ENCODE measurements around the gene CSNK1D.
A peak's percentile ranks its signal among the peaks of the same experiment; 100 is the strongest.

Gene CSNK1D

GRCh38 chr17:82212331-82213250, 60.9 kb downstream of the CSNK1D start, which contains the start of gene CCDC57 (continued):
- TF ChIP-seq ZNF518A (tag by site-specific recombination; conservative IDR thresholded peaks at IDR 0.05; ENCODE audit: low read depth) = no peak
- no peak for TF ChIP-seq ZNF169 (tag by site-specific recombination; IDR thresholded peaks at IDR 0.05)
- TF ChIP-seq PRDM10 (tag by site-specific recombination; IDR thresholded peaks at IDR 0.05) = no peak
- no peak for TF ChIP-seq ZNF621 (tag by site-specific recombination; IDR thresholded peaks at IDR 0.05)
- TF ChIP-seq ZNF426 (tag by site-specific recombination; IDR thresholded peaks at IDR 0.05) = no peak
- no peak for TF ChIP-seq ZNF549 (tag by site-specific recombination; IDR thresholded peaks at IDR 0.05)
- TF ChIP-seq ZSCAN30 (tag by site-specific recombination; IDR thresholded peaks at IDR 0.05) = peak; percentile 90
- TF ChIP-seq ZBTB6 (tag by site-specific recombination; IDR thresholded peaks at IDR 0.05) = 0 out of 2 replicates have a peak, but pooled peaks have one; percentile 20
- TF ChIP-seq ZNF513 (tag by site-specific recombination; IDR thresholded peaks at IDR 0.05) = peak; percentile 23; the same call in 1 of the 2 replicates
- TF ChIP-seq ATF2 (tag by site-specific recombination; IDR thresholded peaks at IDR 0.05; ENCODE audit: low read depth) = no peak
- TF ChIP-seq ZNF677 (tag by site-specific recombination; IDR thresholded peaks at IDR 0.05) = 0 out of 2 replicates have a peak, but pooled peaks have one; percentile 7
- TF ChIP-seq ZBTB8A (tag by site-specific recombination; IDR thresholded peaks at IDR 0.05) = peak; percentile 96
- TF ChIP-seq ZNF580 (tag by site-specific recombination; IDR thresholded peaks at IDR 0.05) = no peak
- TF ChIP-seq ZNF623 (tag by site-specific recombination; IDR thresholded peaks at IDR 0.05) = no peak
- TF ChIP-seq GLI2 (tag by site-specific recombination; IDR thresholded peaks at IDR 0.05; ENCODE audit: borderline replicate concordance, low read depth) = no peak
- peak; percentile 86; the same call in 1 of the 2 replicates for TF ChIP-seq ZNF660 (tag by site-specific recombination; IDR thresholded peaks at IDR 0.05)
- TF ChIP-seq ZEB2 (tag by site-specific recombination; IDR thresholded peaks at IDR 0.05) = 0 out of 2 replicates have a peak, but pooled peaks have one; percentile 39
- peak; percentile 89 for TF ChIP-seq PBX3 (CRISPR knock-in tag; IDR thresholded peaks at IDR 0.05)
- no peak for TF ChIP-seq REPIN1 (tag by site-specific recombination; IDR thresholded peaks at IDR 0.05; ENCODE audit: low read depth)
- 0 out of 2 replicates have a peak, but pooled peaks have one; percentile 19 for TF ChIP-seq ZSCAN18 (tag by site-specific recombination; IDR thresholded peaks at IDR 0.05)
- TF ChIP-seq ZNF37A (tag by site-specific recombination; IDR thresholded peaks at IDR 0.05) = 0 out of 2 replicates have a peak, but pooled peaks have one; percentile 30
